Neural progenitor cell (in vitro differentiated cells): ENCODE measurements around the gene OR51M1.
"Not testable (repeated sequence)": the region's sequence is repeated elsewhere in the genome, so short reads cannot be mapped to it uniquely, and the experiment has no call there.

Experiments used
- CTCF ChIP-seq: fragments of 200-600 bp; sonication (generic); IDR thresholded peaks from 2 replicates; pipeline ENCODE4 v1.5.1; 2017; ENCODE audit warnings: antibody characterized with exemption, mild to moderate bottlenecking
- EZH2phosphoT487 ChIP-seq: fragments of 200-600 bp; sonication (generic); IDR thresholded peaks from 2 replicates; pipeline ENCODE4 v1.6.1; 2017; ENCODE audit warnings: antibody characterized with exemption

GRCh38 chr11:5337253-5337652 lies 46.4 kb upstream of the OR51M1 start:
- TF ChIP-seq CTCF, EZH2phosphoT487: not testable (repeated sequence)
